HL-60 (cell line): ENCODE measurements around the gene LENG9.
"Not testable (repeated sequence)": the region's sequence is repeated elsewhere in the genome, so short reads cannot be mapped to it uniquely, and the experiment has no call there.

Experiments used
- CTCF ChIP-seq: IDR thresholded peaks from one replicate; pipeline ENCODE4 v1.5.1; 2011; ENCODE audit warnings: low read length, control low read depth, inconsistent platforms; ENCODE audit not compliant: insufficient read depth
- GABPA ChIP-seq: IDR thresholded peaks from 2 replicates; pipeline ENCODE4 v1.6.1; 2012; ENCODE audit warnings: low read depth
- POLR2AphosphoS5 ChIP-seq: IDR thresholded peaks from 2 replicates; pipeline ENCODE4 v1.6.1; 2012; ENCODE audit warnings: low read depth
- SPI1 ChIP-seq: IDR thresholded peaks from 2 replicates; pipeline ENCODE4 v1.6.1; 2012; ENCODE audit warnings: low read depth, mild to moderate bottlenecking, borderline replicate concordance
- TF ChIP-seq, protein P1 (sequence below): IDR thresholded peaks from 2 replicates; pipeline ENCODE4 v1.6.1; 2012; ENCODE audit warnings: low read depth; ENCODE audit not compliant: insufficient replicate concordance

DNA sequence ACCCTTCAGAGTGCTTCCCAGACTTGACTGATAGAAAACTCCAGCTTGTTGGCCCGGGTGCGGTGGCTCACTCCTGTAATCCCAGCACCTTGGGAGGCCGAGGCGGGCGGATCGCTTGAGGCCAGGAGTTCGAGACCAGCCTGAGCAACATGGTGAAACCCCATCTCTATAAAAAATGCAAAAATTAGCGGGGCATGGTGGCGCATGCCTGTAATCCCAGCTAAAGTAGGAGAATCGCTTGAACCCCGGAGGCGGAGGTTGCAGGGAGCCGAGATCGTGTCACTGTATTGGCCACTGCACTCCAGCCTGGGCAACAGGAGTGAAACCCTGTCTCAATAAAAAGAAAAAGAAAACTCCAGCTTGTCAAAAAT is 2.5 kb upstream of the LENG9 start:
- not testable (repeated sequence) for TF ChIP-seq CTCF, POLR2AphosphoS5, GABPA, SPI1
- TF ChIP-seq, protein P1, sequence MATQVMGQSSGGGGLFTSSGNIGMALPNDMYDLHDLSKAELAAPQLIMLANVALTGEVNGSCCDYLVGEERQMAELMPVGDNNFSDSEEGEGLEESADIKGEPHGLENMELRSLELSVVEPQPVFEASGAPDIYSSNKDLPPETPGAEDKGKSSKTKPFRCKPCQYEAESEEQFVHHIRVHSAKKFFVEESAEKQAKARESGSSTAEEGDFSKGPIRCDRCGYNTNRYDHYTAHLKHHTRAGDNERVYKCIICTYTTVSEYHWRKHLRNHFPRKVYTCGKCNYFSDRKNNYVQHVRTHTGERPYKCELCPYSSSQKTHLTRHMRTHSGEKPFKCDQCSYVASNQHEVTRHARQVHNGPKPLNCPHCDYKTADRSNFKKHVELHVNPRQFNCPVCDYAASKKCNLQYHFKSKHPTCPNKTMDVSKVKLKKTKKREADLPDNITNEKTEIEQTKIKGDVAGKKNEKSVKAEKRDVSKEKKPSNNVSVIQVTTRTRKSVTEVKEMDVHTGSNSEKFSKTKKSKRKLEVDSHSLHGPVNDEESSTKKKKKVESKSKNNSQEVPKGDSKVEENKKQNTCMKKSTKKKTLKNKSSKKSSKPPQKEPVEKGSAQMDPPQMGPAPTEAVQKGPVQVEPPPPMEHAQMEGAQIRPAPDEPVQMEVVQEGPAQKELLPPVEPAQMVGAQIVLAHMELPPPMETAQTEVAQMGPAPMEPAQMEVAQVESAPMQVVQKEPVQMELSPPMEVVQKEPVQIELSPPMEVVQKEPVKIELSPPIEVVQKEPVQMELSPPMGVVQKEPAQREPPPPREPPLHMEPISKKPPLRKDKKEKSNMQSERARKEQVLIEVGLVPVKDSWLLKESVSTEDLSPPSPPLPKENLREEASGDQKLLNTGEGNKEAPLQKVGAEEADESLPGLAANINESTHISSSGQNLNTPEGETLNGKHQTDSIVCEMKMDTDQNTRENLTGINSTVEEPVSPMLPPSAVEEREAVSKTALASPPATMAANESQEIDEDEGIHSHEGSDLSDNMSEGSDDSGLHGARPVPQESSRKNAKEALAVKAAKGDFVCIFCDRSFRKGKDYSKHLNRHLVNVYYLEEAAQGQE = not testable (repeated sequence)
